Testis (tissue), 2 donors: Measurements from ENCODE around the gene FAM53A.

Experiments
- POLR2A ChIP-seq: fragments of 450-650 bp; IDR thresholded peaks from one replicate; pipeline ENCODE4 v1.6.1; 2017; ENCODE audit warnings: antibody characterized with exemption, mild to moderate bottlenecking, moderate library complexity
- TF ChIP-seq, protein P1 (sequence below), 3 experiments: fragments of 450-650 bp in 2 of 3; fragments of 200-600 bp in 1 of 3; sonication (generic) in 1 of 3; IDR thresholded peaks; one replicate each; pipeline ENCODE4 v1.5.1; 2016 to 2019; ENCODE audit warnings: antibody characterized with exemption in 3 of 3, mild to moderate bottlenecking in 2 of 3, moderate library complexity in 1 of 3

DNA sequence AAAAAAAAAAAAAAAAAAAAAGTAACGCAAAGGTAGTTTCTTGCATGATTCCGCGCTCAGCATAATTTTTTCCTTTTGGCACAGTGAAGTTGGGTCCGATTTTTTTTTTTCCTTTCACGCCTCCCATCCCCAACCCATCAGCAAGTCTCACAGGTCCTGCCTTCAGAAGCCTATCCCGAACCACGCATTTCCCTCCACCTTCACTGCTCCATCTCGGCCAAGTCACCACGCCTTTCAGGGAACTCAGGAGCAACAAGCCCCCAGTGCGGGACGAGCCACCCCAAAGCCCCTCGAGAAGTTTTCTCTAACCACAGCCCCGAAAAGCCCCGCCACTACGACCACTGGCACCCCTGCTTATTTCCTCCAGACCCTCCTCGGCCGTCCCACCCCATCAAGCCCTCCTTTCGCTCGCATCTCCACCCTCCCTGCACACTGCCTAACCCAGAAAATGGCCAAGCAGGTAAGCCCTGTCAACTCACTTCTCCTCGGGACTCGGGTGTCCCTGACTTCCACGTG, 27.0 kb upstream of the FAM53A start:
- TF ChIP-seq, protein P1, sequence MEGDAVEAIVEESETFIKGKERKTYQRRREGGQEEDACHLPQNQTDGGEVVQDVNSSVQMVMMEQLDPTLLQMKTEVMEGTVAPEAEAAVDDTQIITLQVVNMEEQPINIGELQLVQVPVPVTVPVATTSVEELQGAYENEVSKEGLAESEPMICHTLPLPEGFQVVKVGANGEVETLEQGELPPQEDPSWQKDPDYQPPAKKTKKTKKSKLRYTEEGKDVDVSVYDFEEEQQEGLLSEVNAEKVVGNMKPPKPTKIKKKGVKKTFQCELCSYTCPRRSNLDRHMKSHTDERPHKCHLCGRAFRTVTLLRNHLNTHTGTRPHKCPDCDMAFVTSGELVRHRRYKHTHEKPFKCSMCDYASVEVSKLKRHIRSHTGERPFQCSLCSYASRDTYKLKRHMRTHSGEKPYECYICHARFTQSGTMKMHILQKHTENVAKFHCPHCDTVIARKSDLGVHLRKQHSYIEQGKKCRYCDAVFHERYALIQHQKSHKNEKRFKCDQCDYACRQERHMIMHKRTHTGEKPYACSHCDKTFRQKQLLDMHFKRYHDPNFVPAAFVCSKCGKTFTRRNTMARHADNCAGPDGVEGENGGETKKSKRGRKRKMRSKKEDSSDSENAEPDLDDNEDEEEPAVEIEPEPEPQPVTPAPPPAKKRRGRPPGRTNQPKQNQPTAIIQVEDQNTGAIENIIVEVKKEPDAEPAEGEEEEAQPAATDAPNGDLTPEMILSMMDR (IDR thresholded peaks at IDR 0.05), result no peak
- no peak for TF ChIP-seq POLR2A
